Colonic mucosa (tissue), 4 donors: ENCODE measurements around the gene KDM5A. TPM values are rescaled to one million over a fixed set of nuclear protein-coding genes. Genes with fewer than 3 reads are reported as not detected.
"Not testable (repeated sequence)": the region's sequence is repeated elsewhere in the genome, so short reads cannot be mapped to it uniquely, and the experiment has no call there.

ENCODE experiments used
- DNase-seq: peaks from one replicate; pipeline ENCODE4 v3.0.0-alpha.2; 2020
- H3K27ac ChIP-seq: fragments of 200-600 bp; one replicate; pipeline ENCODE4 v1.8.0; 2021
- H3K27me3 ChIP-seq: fragments of 200-600 bp; one replicate; pipeline ENCODE4 v1.8.0; 2021
- H3K36me3 ChIP-seq: fragments of 200-600 bp; one replicate; pipeline ENCODE4 v1.8.0; 2021
- H3K4me1 ChIP-seq: fragments of 200-600 bp; one replicate; pipeline ENCODE4 v1.8.0; 2021; ENCODE audit warnings: mild to moderate bottlenecking
- H3K4me3 ChIP-seq: fragments of 200-600 bp; one replicate; pipeline ENCODE4 v1.8.0; 2021
- H3K9ac ChIP-seq, 2 donors: one replicate each; pipeline ENCODE4 v1.7.0; 2013; ENCODE audit warnings: control low read depth in 2 of 2, low read depth in 2 of 2, low read length in 2 of 2
- H3K9me3 ChIP-seq: fragments of 200-600 bp; one replicate; pipeline ENCODE4 v1.8.0; 2021
- intact Hi-C: fragments of 100-400 bp; cut with DNase I; formaldehyde crosslinking; loops from one replicate; pipeline ENCODE4 v1.14.1; 2022
- total RNA-seq, 2 donors: library from RNA; stranded (reverse); fragmentation: NEBNext Ultra II Directional in 1 of 2; extraction: Animal tissue kit (Norgen Biotek cat#: 25700) in 1 of 2; gene quantifications; one replicate each; pipeline ENCODE4 v1.2.1, GENCODE V29; 2021
- TF ChIP-seq, protein P1 (sequence below): fragments of 200-600 bp; IDR thresholded peaks from one replicate; pipeline ENCODE4 v1.8.0; 2022; ENCODE audit warnings: antibody characterized with exemption, mild to moderate bottlenecking
- donor health status: healthy.
- donor health status: DM: no; HTN: no; CAD: no.
- donor health status: DM: no; HTN: no; CAD: no.

The KDM5A gene
- total RNA-seq, 2 donors from 2014 or later: 60.3 to 64.3 TPM

DNA sequence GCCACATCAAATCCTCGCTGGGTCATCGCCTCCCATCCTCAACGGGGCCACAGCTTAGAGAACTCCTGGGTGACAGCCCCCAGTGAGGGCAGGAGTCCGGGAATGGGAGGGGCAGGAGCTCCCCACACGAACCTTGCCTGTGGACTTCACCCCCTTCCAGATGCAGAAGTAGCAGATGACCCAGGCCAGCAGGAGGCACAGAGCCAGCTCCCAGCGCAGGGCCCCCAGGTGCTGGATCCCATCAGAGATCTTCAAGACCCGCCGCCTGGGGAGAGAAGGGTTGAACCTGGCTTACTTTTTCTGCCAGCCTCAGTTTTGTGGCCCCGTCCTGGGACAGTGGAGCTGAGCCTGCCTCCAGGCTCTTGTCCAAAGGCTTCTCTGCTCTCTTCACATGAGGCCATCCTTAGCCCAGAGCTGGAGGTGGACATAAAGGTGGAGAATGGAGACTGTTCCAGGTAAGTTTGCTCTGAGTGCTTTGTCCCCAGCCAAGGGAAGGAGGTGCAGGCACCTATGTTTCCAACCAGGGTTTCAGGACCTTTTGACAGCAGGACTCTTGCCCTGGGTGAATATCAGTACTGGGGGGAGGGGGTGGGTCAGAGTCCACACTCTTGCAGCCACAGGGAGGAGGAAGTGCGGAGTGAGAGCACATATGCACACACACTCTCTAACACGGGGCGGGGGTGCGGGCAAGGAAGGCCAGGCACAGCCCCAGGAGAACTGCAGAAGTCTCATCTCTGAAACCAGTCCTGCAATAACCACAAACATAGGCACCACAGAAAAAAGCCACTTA, 151.9 kb downstream of the KDM5A start:
- intact Hi-C loops: no loop called here
- Histone ChIP-seq H3K27me3 (no peaks in the 10 kb centered on the region), H3K9ac (no peak overlapping the region), H3K27ac (no peak overlapping the region), H3K36me3 (no peaks in the 10 kb centered on the region), H3K4me3 (no peak overlapping the region), H3K9me3 (no peaks in the 10 kb centered on the region), H3K4me1 (no peaks in the 10 kb centered on the region)
- TF ChIP-seq, protein P1, sequence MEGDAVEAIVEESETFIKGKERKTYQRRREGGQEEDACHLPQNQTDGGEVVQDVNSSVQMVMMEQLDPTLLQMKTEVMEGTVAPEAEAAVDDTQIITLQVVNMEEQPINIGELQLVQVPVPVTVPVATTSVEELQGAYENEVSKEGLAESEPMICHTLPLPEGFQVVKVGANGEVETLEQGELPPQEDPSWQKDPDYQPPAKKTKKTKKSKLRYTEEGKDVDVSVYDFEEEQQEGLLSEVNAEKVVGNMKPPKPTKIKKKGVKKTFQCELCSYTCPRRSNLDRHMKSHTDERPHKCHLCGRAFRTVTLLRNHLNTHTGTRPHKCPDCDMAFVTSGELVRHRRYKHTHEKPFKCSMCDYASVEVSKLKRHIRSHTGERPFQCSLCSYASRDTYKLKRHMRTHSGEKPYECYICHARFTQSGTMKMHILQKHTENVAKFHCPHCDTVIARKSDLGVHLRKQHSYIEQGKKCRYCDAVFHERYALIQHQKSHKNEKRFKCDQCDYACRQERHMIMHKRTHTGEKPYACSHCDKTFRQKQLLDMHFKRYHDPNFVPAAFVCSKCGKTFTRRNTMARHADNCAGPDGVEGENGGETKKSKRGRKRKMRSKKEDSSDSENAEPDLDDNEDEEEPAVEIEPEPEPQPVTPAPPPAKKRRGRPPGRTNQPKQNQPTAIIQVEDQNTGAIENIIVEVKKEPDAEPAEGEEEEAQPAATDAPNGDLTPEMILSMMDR: no peak
- peak; percentile 56 for DNase-seq

DNA sequence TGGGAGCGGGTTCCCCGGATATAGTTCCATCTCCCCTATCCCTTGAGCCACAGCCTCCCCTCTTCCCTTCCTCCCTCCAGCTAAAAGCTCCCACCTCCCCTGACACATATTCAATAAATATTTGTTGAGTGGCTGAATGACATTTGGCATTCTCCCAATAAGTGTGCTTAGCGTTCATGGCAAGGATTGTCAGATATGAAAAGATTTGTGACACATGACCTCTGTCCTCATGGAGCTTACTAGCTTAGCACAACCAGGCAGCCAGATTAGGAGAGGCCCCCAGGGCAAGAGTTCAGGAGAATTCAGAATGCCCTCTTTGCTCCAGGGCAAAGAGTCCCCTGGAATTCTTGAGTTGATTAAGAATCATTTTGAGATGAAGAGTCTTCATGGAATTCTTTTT, 152.7 kb downstream of the KDM5A start:
- Histone ChIP-seq H3K9ac (no peak overlapping the region), H3K27me3 (no peaks in the 10 kb centered on the region), H3K4me1 (no peaks in the 10 kb centered on the region), H3K9me3 (no peaks in the 10 kb centered on the region), H3K36me3 (no peaks in the 10 kb centered on the region), H3K27ac (no peak overlapping the region), H3K4me3 (no peak overlapping the region)
- TF ChIP-seq, protein P1: no peak
- DNase-seq: no peak
- intact Hi-C loops: no loop called here

DNA sequence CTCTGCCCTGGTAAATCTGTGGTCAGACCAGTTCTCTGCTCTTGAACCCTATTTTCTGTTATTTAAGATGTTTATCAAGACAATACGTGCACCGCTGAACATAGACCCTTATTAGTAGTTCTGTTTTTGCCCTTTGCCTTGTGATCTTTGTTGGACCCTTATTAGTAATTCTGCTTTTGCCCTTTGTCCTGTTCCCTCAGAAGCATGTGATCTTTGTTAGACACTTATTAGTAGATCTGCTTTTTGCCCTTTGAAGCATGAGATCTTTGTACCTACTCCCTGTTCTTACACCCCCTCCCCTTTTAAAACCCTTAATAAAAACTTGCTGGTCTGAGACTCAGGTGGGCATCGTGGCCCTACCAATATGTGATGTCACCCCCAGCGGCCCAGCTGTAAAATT, 153.2 kb downstream of the KDM5A start:
- H3K27ac ChIP-seq, H3K9ac ChIP-seq, DNase-seq, H3K27me3 ChIP-seq, H3K4me3 ChIP-seq, H3K4me1 ChIP-seq, intact Hi-C loops, H3K36me3 ChIP-seq, H3K9me3 ChIP-seq: not testable (repeated sequence)

DNA sequence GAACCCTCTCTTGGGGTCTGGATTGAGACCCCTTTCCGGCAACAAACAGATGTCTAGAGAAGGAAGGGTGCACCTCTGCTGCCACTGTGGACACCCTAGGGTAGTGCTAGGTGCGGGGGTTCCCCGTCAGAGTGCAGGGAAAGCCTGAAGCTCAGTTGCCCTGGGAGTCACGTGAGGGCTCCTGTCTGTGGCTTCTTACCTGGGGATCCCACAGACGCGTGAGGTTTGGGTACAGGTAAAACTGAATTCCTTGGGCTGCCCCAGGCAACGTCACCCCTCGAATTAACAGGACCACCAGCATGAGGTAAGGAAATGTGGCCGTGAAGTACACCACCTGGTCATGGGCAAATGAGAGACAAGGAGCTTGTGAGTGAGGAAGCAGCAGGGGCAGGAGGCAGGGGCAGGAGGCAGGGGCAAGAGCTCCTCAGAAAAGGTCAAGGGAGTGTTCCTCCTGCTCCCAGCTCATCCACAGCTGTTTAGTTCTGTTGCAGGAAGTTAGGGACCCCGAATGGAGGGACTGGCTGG, 154.2 kb downstream of the KDM5A start:
- no peaks in the 10 kb centered on the region for H3K27me3 ChIP-seq
- TF ChIP-seq, protein P1: no peak
- no peak overlapping the region for H3K9ac ChIP-seq

DNA sequence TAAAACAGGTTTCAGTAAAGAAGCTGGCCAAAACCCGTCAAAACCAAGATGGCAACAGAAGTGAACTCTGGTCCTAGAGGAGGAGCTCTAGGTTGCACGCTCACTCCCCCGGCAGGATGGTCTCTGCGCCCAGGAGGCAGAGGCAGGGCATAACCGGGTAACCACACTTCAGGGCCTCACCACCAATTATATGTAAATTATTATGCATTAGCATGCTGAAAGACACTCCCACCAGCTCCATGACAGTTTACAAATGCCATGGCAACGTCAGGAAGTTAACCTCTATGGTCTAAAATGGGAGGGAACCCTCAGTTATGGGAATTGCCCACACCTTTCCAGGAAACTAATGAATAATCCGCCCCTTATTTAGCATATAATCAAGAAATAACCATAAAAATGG, 155.1 kb downstream of the KDM5A start:
- intact Hi-C loops: no loop called here
- Histone ChIP-seq H3K36me3 (no peaks in the 10 kb centered on the region), H3K27ac (no peak overlapping the region), H3K9me3 (no peaks in the 10 kb centered on the region), H3K4me3 (no peak overlapping the region), H3K9ac (no peak overlapping the region), H3K4me1 (no peaks in the 10 kb centered on the region), H3K27me3 (no peaks in the 10 kb centered on the region)
- TF ChIP-seq, protein P1: no peak
- DNase-seq: no peak

More for the DNA sequence above, 154.2 kb downstream of the KDM5A start:
- no peaks in the 10 kb centered on the region for H3K36me3 ChIP-seq
- no peaks in the 10 kb centered on the region for H3K4me1 ChIP-seq
- H3K27ac ChIP-seq: no peak overlapping the region
- no peak overlapping the region for H3K4me3 ChIP-seq
- H3K9me3 ChIP-seq: no peaks in the 10 kb centered on the region
- intact Hi-C loops: no loop called here
- no peak for DNase-seq

DNA sequence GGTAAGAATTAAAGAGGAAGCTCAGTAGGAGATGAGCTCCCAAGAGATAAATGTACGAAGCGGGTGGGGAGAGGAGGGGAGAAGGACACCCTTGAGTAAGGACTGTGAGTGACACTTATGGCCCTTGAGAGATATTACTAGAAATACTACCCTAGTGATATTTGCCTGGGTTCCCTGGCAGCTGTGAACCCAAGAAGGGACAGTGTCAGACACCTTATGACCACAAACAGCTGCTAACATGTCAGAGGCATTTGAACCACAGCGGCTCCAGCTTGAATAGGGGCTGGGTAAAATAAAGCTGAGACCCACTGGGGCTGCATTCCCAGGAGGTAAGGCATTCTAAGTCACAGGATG, 155.5 kb downstream of the KDM5A start:
- TF ChIP-seq, protein P1: no peak
- H3K9ac ChIP-seq: no peak overlapping the region
- no peaks in the 10 kb centered on the region for H3K4me1 ChIP-seq
- no peak overlapping the region for H3K27ac ChIP-seq
- no peaks in the 10 kb centered on the region for H3K36me3 ChIP-seq
- no peaks in the 10 kb centered on the region for H3K27me3 ChIP-seq
- H3K9me3 ChIP-seq: no peaks in the 10 kb centered on the region
- DNase-seq: no peak
- no peak overlapping the region for H3K4me3 ChIP-seq
- intact Hi-C loops: no loop called here
